DMS 273 treated with DMSO at 0.1 percent for 48 hours (cell line): ENCODE data around the gene CCHCR1.
A peak's percentile ranks its signal among the peaks of the same experiment; 100 is the strongest.
"Not testable (repeated sequence)": the region's sequence is repeated elsewhere in the genome, so short reads cannot be mapped to it uniquely, and the experiment has no call there.

ENCODE experiments used
- DNase-seq: peaks from one replicate; lab custom pipeline; 2025; lab: John Stamatoyannopoulos, UW

Gene CCHCR1

GRCh38 chr6:31157513-31158139 lies at the start of gene CCHCR1:
CCHCR1 (minus strand) TSS chr6:31157802; CDS start chr6:31157600, 202 bp downstream.
- DNase-seq = no peak

- DNase-seq = no peak
Observed at GRCh38 chr6:31205638-31206037, 48.0 kb upstream of the CCHCR1 start.

- no peak for DNase-seq
Observed at GRCh38 chr6:31204751-31205145, 47.1 kb upstream of the CCHCR1 start.

GRCh38 chr6:31203345-31203979 lies 45.9 kb upstream of the CCHCR1 start:
- no peak for DNase-seq

GRCh38 chr6:31202259-31203166 lies 44.9 kb upstream of the CCHCR1 start:
- no peak for DNase-seq

- DNase-seq = not testable (repeated sequence)
Observed at GRCh38 chr6:31199105-31199452, 41.5 kb upstream of the CCHCR1 start.

GRCh38 chr6:31197559-31198305 lies 40.1 kb upstream of the CCHCR1 start:
- peak; percentile 25 for DNase-seq

GRCh38 chr6:31196251-31197022 lies 38.8 kb upstream of the CCHCR1 start:
- not testable (repeated sequence) for DNase-seq

GRCh38 chr6:31195308-31195979 lies 37.8 kb upstream of the CCHCR1 start:
- not testable (repeated sequence) for DNase-seq

- no peak for DNase-seq
Observed at GRCh38 chr6:31194061-31194834, 36.6 kb upstream of the CCHCR1 start.

- DNase-seq = no peak
Observed at GRCh38 chr6:31193206-31193605, 35.6 kb upstream of the CCHCR1 start.

- DNase-seq = peak; percentile 47
Observed at GRCh38 chr6:31192431-31193105, 35.0 kb upstream of the CCHCR1 start.

GRCh38 chr6:31190488-31190887 lies 32.9 kb upstream of the CCHCR1 start:
- no peak for DNase-seq

- DNase-seq = not testable (repeated sequence)
Observed at GRCh38 chr6:31189223-31189622, 31.6 kb upstream of the CCHCR1 start.

GRCh38 chr6:31187780-31188194 lies 30.2 kb upstream of the CCHCR1 start:
- DNase-seq = no peak

GRCh38 chr6:31186052-31186734 lies 28.6 kb upstream of the CCHCR1 start:
- DNase-seq = no peak

- DNase-seq = not testable (repeated sequence)
Observed at GRCh38 chr6:31185695-31186051, 28.1 kb upstream of the CCHCR1 start.

- DNase-seq = not testable (repeated sequence)
Observed at GRCh38 chr6:31183859-31184258, 26.3 kb upstream of the CCHCR1 start.

- not testable (repeated sequence) for DNase-seq
Observed at GRCh38 chr6:31183287-31183686, 25.7 kb upstream of the CCHCR1 start.
